KG1 (cell line): ENCODE measurements around the gene DCAF7.

Source experiments
- DNase-seq: peaks from one replicate; lab custom pipeline; 2025; lab: John Stamatoyannopoulos, UW

The DCAF7 gene

GRCh38 chr17:63525190-63525946 is 24.9 kb upstream of the DCAF7 start:
- no peak for DNase-seq

GRCh38 chr17:63526861-63527260 is 23.4 kb upstream of the DCAF7 start:
- DNase-seq = no peak

GRCh38 chr17:63528183-63528582 is 22.1 kb upstream of the DCAF7 start:
- DNase-seq = no peak

GRCh38 chr17:63529711-63530556 is 20.3 kb upstream of the DCAF7 start:
- no peak for DNase-seq

GRCh38 chr17:63530557-63531021 is 19.7 kb upstream of the DCAF7 start:
- DNase-seq = no peak

GRCh38 chr17:63531022-63531965 is 19.0 kb upstream of the DCAF7 start:
- no peak for DNase-seq

- no peak for DNase-seq
Measured at GRCh38 chr17:63533433-63534077, 16.7 kb upstream of the DCAF7 start.

- no peak for DNase-seq
Measured at GRCh38 chr17:63534078-63534570, 16.2 kb upstream of the DCAF7 start.

GRCh38 chr17:63534816-63535455 is 15.3 kb upstream of the DCAF7 start:
- DNase-seq = no peak

- DNase-seq = no peak
Measured at GRCh38 chr17:63535640-63536039, 14.6 kb upstream of the DCAF7 start.

GRCh38 chr17:63537001-63537400 is 13.3 kb upstream of the DCAF7 start:
- DNase-seq = no peak

- no peak for DNase-seq
Measured at GRCh38 chr17:63537991-63538692, 12.1 kb upstream of the DCAF7 start.

- DNase-seq = no peak
Measured at GRCh38 chr17:63538693-63539595, 11.3 kb upstream of the DCAF7 start.

GRCh38 chr17:63540590-63540989 is 9.7 kb upstream of the DCAF7 start:
- DNase-seq = no peak

- DNase-seq = no peak
Measured at GRCh38 chr17:63542218-63542545, 8.1 kb upstream of the DCAF7 start.

GRCh38 chr17:63542942-63543821 is 7.1 kb upstream of the DCAF7 start:
- DNase-seq = no peak

GRCh38 chr17:63543822-63544420 is 6.4 kb upstream of the DCAF7 start:
- DNase-seq = no peak
